A549 treated with GW870086 at 1 μM for 4 hours (cell line): ENCODE results near the gene PGAP2. TPM values are rescaled to one million over a fixed set of nuclear protein-coding genes. Genes with fewer than 3 reads are reported as not detected.

Experiments
- total RNA-seq: library from RNA; stranded (reverse); fragments of 200-300 nt; extraction: Qiagen RNA extraction; gene quantifications from 5 replicates; pipeline ENCODE4 v1.2.3, GENCODE V29; 2022; ENCODE audit warnings: low read depth

Gene PGAP2
- total RNA-seq = 20.0 to 24.3 TPM (median 21.0 TPM) in 5 replicates

DNA sequence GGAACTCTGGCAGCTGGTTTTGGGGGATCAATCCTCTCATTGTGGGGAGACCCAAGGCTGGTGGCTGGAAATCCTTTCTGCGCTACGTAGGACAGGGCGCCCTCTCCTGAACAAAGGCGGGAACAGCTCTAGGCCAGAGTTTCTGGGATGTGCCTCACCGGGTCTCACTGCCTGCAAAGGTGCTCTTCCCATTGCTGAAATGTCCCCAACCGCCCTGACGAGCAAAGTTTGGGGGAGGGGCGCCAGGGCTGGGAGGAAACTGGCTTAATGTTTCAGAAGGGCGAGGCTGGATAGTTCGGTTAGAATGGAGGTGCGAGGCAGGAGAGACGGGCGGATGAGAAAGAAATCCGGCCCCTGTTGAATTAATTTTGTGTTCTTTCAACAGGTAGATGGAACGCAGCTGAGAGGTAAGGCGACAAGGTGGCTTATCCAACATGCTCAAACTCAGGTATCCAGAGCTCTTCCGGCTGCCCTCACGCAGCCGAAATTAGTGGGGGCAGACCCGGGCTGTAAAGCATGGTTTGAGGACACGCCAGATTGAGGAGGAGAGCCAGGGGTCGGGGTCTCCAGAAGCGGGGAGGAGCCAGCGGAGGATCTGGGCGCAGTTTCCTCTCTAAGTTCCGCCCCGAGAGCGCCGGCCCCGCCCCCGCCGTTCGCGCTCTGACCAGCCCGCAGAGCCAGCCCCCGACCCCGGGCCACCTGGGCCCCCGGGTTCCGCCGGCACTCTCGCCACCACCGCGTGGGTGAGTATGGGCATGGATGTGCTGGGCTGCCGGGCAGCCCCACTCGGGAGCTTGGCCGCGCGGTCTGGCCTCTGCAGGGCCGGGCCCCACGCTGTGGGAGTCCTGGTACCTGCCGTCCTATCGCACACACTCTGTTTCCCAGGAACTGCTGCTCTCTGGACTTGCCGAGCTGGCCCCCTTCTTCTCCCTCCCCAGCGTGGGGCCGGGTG is at the start of gene PGAP2:
TSS of gene PGAP2 (plus strand) at position 652 of the 952 bp plus-strand sequence. CDS start 2,700 bp downstream, outside the sequence.

DNA sequence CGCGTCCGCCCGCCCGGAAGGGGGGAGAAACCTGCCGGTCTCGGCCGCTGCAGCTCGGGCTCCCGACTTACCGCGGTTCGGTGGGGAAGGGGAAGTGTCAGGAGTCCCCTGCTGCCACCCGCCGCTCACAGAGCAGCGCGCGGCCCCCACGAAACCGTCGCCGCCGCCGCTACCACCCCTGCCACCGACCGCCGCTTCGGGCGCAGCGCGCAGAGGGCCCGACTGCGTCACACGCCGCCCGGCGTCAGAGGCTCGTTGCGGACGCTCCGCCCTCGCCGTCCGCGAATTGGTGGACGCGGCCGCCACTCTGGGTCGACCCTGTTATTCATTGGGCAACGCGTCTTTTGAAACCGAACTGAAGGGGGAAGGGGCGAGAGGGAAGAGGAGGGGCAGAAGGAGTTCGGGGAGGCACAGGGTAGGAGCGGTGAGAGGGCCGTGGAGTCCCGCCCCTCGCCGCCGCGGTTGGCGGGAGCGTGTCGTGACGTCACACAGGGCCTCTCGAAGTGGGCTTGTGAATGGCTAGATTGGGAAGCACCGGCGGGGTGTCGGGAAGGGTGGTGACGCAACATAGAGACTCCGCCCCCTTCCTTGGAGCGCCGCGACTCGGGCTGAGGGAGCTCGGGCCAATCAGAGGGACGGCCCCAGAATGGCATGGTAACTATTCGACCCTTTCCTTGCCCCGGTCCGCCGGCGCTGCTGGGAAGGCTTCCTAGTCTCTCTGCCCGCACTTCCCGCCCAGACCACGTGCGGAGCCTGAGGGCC is 10.8 kb upstream of the PGAP2 start, which contains the start of gene NUP98:
TSS of gene NUP98 (minus strand) at position 226 of the 762 bp plus-strand sequence. CDS start 15,437 bp downstream, outside the sequence.

GRCh38 chr11:3840870-3841425 is 32.6 kb downstream of the PGAP2 start, which contains the start of gene RHOG:
TSS of gene RHOG (minus strand) at chr11:3840959. CDS start at chr11:3828138, 12,821 bp downstream.

GRCh38 chr11:3854977-3855807 is 46.8 kb downstream of the PGAP2 start, which contains the start of gene STIM1:
TSS of gene STIM1 (plus strand) at chr11:3855664. CDS start at chr11:3856271, 607 bp downstream.

Other genes with a start within 250 kb of the PGAP2 start
- 0.24 to 0.43 TPM (median 0.33 TPM) in 4 of 5 replicates, not detected in the other for gene ART5, start 166.6 kb upstream of the PGAP2 start, total RNA-seq
- gene ART1, start 163.4 kb upstream of the PGAP2 start, total RNA-seq = 0.10 TPM in 1 of 5 replicates, not detected in the others
- 0.51 to 1.7 TPM (median 1.1 TPM) in 5 replicates for gene CHRNA10, start 137.2 kb upstream of the PGAP2 start, total RNA-seq
- gene NUP98, start 11.0 kb upstream of the PGAP2 start, total RNA-seq = 54.8 to 69.0 TPM (median 67.2 TPM) in 5 replicates
- gene RHOG, start 32.4 kb downstream of the PGAP2 start, total RNA-seq = 94.0 to 119 TPM (median 113 TPM) in 5 replicates
- 23.9 to 28.6 TPM (median 27.3 TPM) in 5 replicates for gene STIM1, start 47.1 kb downstream of the PGAP2 start, total RNA-seq